HG02973 (cell line): Measurements from ENCODE around the gene CFAP45.
A peak's percentile ranks its signal among the peaks of the same experiment; 100 is the strongest.

ENCODE experiments used
- ATAC-seq: cut with Tn5 transposase; IDR thresholded peaks from one replicate; pipeline ENCODE4 v1.9.1; 2021; ENCODE audit warnings: moderate library complexity; ENCODE audit not compliant: unreplicated experiment

Gene CFAP45

DNA sequence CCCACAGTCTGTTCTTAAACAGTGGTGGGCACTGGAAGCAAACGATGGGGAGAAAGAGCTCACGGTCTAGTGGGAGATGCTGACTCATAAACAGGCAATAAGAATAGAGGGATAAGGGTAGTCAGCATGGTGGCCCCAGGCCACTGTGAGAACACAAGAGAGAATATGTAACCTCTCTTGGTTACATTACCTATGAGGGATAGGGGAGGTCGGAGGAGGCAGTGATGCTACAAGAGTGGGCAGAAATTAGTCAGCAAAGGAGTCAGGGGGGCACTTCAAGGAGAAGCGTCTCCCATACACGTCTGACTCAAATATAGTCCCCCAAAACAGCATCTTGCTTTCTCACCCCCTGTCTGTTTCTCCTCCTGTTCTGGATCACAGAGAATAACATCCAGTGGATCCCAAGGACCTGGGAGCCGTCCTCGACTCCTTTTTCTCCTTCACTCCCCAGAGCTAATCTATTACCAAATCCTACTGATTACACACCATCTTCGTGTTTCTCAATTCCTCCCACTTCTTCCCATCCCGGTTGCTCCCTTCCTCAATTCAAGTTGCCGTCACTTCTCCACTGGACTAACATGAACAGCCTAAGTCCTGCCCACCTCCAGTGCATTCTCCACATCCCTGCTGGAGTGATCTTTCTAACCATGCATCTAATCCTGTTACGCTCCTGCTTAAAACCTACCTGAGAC, 71.2 kb downstream of the CFAP45 start:
- ATAC-seq = no peak

- ATAC-seq = no peak
These were observed 71.8 kb downstream of the CFAP45 start for GRCh38 chr1:159828176-159828575.

- ATAC-seq = no peak
These were observed 72.4 kb downstream of the CFAP45 start for GRCh38 chr1:159827549-159827948.

- ATAC-seq = no peak
These were observed 72.9 kb downstream of the CFAP45 start for GRCh38 chr1:159827102-159827490.

DNA sequence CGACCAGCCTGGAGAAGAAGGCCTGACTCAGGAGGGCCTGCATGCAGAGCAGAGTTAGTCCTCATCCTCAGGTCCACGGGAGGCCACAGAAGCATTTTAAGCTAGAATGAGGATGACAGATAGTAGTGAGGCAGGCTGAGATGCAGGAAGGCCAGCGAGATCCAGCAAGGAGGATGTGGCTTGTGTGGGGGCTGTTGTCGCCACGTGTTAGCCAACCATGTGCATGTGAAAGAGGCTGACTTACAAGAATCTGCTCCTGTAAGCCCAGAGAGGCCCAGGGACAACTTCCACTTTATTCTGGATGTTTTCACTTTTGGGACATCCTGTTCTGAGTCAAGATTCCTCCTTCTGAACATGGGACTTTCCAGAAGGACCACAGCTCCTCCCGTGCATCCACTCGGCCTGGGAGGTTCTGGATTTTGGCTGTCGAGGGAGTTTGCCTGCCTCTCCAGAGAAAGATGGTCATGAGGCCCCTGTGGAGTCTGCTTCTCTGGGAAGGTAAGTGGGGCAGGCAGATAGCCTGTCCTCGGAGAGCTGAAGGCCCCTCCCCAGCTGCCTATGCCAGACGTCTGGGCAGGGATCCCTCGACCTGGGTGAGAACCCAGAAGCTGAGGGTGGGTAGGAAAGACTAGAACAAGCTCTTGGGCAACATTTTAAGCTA, 73.4 kb downstream of the CFAP45 start, which contains the start of gene SLAMF8:
TSS of gene SLAMF8 (plus strand) at position 433 of the 661 bp plus-strand sequence. CDS start at position 459, 26 bp downstream.
- ATAC-seq = peak; percentile 46

GRCh38 chr1:159825564-159825963, 74.4 kb downstream of the CFAP45 start:
- ATAC-seq = no peak

DNA sequence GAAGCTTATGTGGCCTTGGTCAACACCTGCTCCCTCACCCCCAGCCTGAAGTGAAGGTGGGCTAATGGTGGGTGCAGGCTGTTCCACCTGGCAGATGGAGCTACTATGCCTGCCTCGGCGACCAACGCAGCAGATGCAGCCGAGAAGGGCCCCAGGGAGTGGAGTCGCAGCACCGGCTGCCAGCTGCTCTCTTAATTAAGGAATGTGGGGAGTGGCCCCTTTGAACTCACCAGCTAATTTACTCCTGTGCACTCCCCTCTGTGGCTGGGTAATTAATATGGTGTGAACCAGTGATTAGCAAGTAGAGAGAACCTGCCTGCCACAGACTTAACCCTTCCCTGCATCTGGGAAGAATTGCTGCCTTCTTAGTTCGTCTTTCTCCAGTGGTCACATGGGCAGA, 76.6 kb downstream of the CFAP45 start:
- ATAC-seq = no peak
